Astrocyte (in vitro differentiated cells and primary cell): ENCODE data around the gene SSTR5. TPM values are rescaled to one million over a fixed set of nuclear protein-coding genes. Genes with fewer than 3 reads are reported as not detected.

Source experiments
- DNase-seq: peaks from one replicate; pipeline ENCODE4 v3.0.0-alpha.2; 2010; ENCODE audit warnings: low read depth
- FAIRE-seq: peaks from 2 replicates; lab custom pipeline; 2011; peaks lifted over from hg19 to GRCh38; lab: Jason Lieb, UNC
- H2AFZ ChIP-seq: 2 replicates; pipeline ENCODE4 v1.6.0; 2012; ENCODE audit warnings: low read depth, low read length, inconsistent platforms
- H3K27ac ChIP-seq: 2 replicates; pipeline ENCODE4 v1.5.1; 2011; ENCODE audit warnings: low read depth, low read length, inconsistent platforms
- H3K27me3 ChIP-seq: 2 replicates; pipeline ENCODE4 v1.6.0; 2011; ENCODE audit warnings: low read length, inconsistent platforms; ENCODE audit not compliant: insufficient read depth
- H3K36me3 ChIP-seq: 2 replicates; pipeline ENCODE4 v1.5.1; 2011; ENCODE audit warnings: low read length, inconsistent platforms; ENCODE audit not compliant: insufficient read depth
- H3K4me1 ChIP-seq: 2 replicates; pipeline ENCODE4 v1.5.1; 2011; ENCODE audit warnings: low read length, inconsistent platforms; ENCODE audit not compliant: insufficient read depth
- H3K4me2 ChIP-seq: 2 replicates; pipeline ENCODE4 v1.6.0; 2012; ENCODE audit warnings: low read length, inconsistent platforms
- H3K4me3 ChIP-seq: 2 replicates; pipeline ENCODE4 v1.5.1; 2011; ENCODE audit warnings: low read depth, mild to moderate bottlenecking, low read length, inconsistent platforms; ENCODE audit not compliant: insufficient read depth
- H3K79me2 ChIP-seq: 2 replicates; pipeline ENCODE4 v1.6.0; 2012; ENCODE audit warnings: mild to moderate bottlenecking, low read length, inconsistent platforms; ENCODE audit not compliant: insufficient read depth
- H3K9ac ChIP-seq: 2 replicates; pipeline ENCODE4 v1.6.0; 2012; ENCODE audit warnings: mild to moderate bottlenecking, low read length, inconsistent platforms
- H3K9me3 ChIP-seq: 2 replicates; pipeline ENCODE4 v1.5.1; 2012; ENCODE audit warnings: low read depth, mild to moderate bottlenecking, low read length, inconsistent platforms; ENCODE audit not compliant: insufficient read depth
- H4K20me1 ChIP-seq: 2 replicates; pipeline ENCODE4 v1.6.0; 2012; ENCODE audit warnings: low read length, inconsistent platforms; ENCODE audit not compliant: insufficient read depth
- H3K27ac Mint-ChIP-seq: one replicate; pipeline ENCODE4 v1.8.0; 2021; ENCODE audit warnings: mild to moderate bottlenecking, mixed read lengths; ENCODE audit not compliant: unreplicated experiment
- H3K27me3 Mint-ChIP-seq: one replicate; pipeline ENCODE4 v1.8.0; 2021; ENCODE audit warnings: low read depth, mixed read lengths; ENCODE audit not compliant: unreplicated experiment
- H3K36me3 Mint-ChIP-seq: one replicate; pipeline ENCODE4 v1.8.0; 2021; ENCODE audit warnings: low read depth, mixed read lengths; ENCODE audit not compliant: unreplicated experiment
- H3K4me1 Mint-ChIP-seq: one replicate; pipeline ENCODE4 v1.8.0; 2021; ENCODE audit warnings: low read depth, mixed read lengths; ENCODE audit not compliant: unreplicated experiment
- H3K4me3 Mint-ChIP-seq: one replicate; pipeline ENCODE4 v1.8.0; 2021; ENCODE audit warnings: mild to moderate bottlenecking, moderate library complexity, mixed read lengths; ENCODE audit not compliant: unreplicated experiment
- H3K9me3 Mint-ChIP-seq: one replicate; pipeline ENCODE4 v1.8.0; 2021; ENCODE audit warnings: mild to moderate bottlenecking, mixed read lengths; ENCODE audit not compliant: unreplicated experiment
- CTCF ChIP-seq: IDR thresholded peaks from 2 replicates; pipeline ENCODE4 v1.5.1; 2011; ENCODE audit warnings: low read depth, mild to moderate bottlenecking, inconsistent platforms, low read length, moderate library complexity; ENCODE audit not compliant: insufficient read depth
- EZH2 ChIP-seq: IDR thresholded peaks from 2 replicates; pipeline ENCODE4 v1.6.1; 2012; ENCODE audit warnings: mild to moderate bottlenecking, low read length, inconsistent platforms; ENCODE audit not compliant: insufficient read depth
- total RNA-seq: library from RNA; stranded (reverse); gene quantifications from 2 replicates; pipeline ENCODE4 v1.2.1, GENCODE V29; 2021

SSTR5 gene
- total RNA-seq, 1 donor from 2014 or later = not detected

DNA sequence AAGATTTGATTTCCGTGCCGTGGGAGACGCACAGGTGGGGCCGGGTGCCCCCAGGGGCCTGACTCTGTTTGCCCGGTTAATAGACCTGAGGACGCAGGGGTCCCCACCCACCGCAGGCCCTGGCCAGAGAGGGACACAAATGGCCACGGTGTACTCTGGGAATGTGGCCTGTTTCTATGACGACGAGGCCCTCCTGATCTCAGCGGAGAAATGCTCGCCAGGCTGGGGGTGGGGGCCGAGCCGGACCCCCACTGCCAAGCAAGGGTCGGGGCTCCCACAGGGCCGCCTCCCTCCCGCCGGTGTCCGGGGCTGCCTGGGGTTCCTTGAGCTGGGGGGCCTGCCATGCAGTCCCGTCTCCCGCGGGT, 48.0 kb downstream of the SSTR5 start:
- H3K4me1 Mint-ChIP-seq = no peaks in the 10 kb centered on the region
- TF ChIP-seq EZH2 = no peak
- TF ChIP-seq CTCF = no peak
- no peak overlapping the region for H3K4me3 ChIP-seq
- no peak for DNase-seq
- no peak overlapping the region for H3K27ac ChIP-seq
- no peaks in the 10 kb centered on the region for H3K79me2 ChIP-seq
- H3K4me2 ChIP-seq = no peak overlapping the region
- no peaks in the 10 kb centered on the region for H4K20me1 ChIP-seq
- H3K36me3 ChIP-seq = no peaks in the 10 kb centered on the region
- no peak overlapping the region for H3K9ac ChIP-seq
- H3K4me3 Mint-ChIP-seq = no peak overlapping the region
- peaks cover 5% of the 10 kb centered on the region for H3K27me3 Mint-ChIP-seq
- no peak overlapping the region for H3K27ac Mint-ChIP-seq
- no peaks in the 10 kb centered on the region for H3K36me3 Mint-ChIP-seq
- no peaks in the 10 kb centered on the region for H3K9me3 Mint-ChIP-seq
- no peaks in the 10 kb centered on the region for H3K4me1 ChIP-seq
- no peaks in the 10 kb centered on the region for H3K9me3 ChIP-seq
- no peaks in the 10 kb centered on the region for H3K27me3 ChIP-seq
- no peak for FAIRE-seq
- no peak overlapping the region for H2AFZ ChIP-seq

DNA sequence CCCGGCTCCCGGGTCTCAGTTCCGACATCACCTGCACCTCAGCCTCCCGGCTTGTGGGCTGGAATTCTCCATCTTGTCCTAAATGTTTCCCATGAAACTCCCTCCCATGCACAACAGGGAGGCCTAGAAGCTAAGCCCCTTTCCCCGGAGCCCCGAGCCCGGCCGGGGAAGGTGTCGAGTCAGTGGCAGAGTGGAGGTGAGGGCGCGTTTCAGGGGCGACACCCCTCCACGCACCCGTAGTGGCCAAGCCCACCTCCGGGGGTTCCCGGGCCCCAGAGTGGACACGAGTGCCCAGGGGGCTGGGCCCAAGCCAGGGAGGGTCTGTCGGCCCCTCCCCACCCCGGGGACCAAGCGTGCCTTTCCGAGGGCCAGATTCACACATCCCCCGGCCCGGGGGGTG, 48.5 kb downstream of the SSTR5 start:
- no peaks in the 10 kb centered on the region for H3K36me3 Mint-ChIP-seq
- no peaks in the 10 kb centered on the region for H3K4me1 Mint-ChIP-seq
- TF ChIP-seq EZH2 = peak; percentile 75
- no peak for TF ChIP-seq CTCF
- DNase-seq (no peak), FAIRE-seq (no peak)
- no peak overlapping the region for H3K4me3 ChIP-seq
- no peak overlapping the region for H2AFZ ChIP-seq
- peaks cover 6% of the 10 kb centered on the region for H3K27me3 Mint-ChIP-seq
- H3K9me3 ChIP-seq = no peaks in the 10 kb centered on the region
- no peak overlapping the region for H3K27ac ChIP-seq
- H3K9ac ChIP-seq = no peak overlapping the region
- no peak overlapping the region for H3K4me3 Mint-ChIP-seq
- H3K27ac Mint-ChIP-seq = no peak overlapping the region
- H3K9me3 Mint-ChIP-seq = no peaks in the 10 kb centered on the region
- H3K4me2 ChIP-seq = no peak overlapping the region
- H3K36me3 ChIP-seq = no peaks in the 10 kb centered on the region
- H3K79me2 ChIP-seq = no peaks in the 10 kb centered on the region
- H4K20me1 ChIP-seq = no peaks in the 10 kb centered on the region
- no peaks in the 10 kb centered on the region for H3K4me1 ChIP-seq
- H3K27me3 ChIP-seq = no peaks in the 10 kb centered on the region

- no peaks in the 10 kb centered on the region for H3K36me3 ChIP-seq
- H3K4me2 ChIP-seq = no peak overlapping the region
- H3K27ac Mint-ChIP-seq = no peak overlapping the region
- DNase-seq = no peak
- no peak for TF ChIP-seq CTCF
- no peak for TF ChIP-seq EZH2
- no peak for FAIRE-seq
- H3K9ac ChIP-seq = no peak overlapping the region
- no peaks in the 10 kb centered on the region for H3K79me2 ChIP-seq
- no peaks in the 10 kb centered on the region for H3K4me1 Mint-ChIP-seq
- no peaks in the 10 kb centered on the region for H4K20me1 ChIP-seq
- H2AFZ ChIP-seq = no peak overlapping the region
- no peaks in the 10 kb centered on the region for H3K9me3 Mint-ChIP-seq
- no peaks in the 10 kb centered on the region for H3K27me3 ChIP-seq
- H3K4me3 ChIP-seq = no peak overlapping the region
- no peak overlapping the region for H3K4me3 Mint-ChIP-seq
- H3K36me3 Mint-ChIP-seq = no peaks in the 10 kb centered on the region
- peaks cover 11% of the 10 kb centered on the region for H3K27me3 Mint-ChIP-seq
- H3K27ac ChIP-seq = no peak overlapping the region
- H3K9me3 ChIP-seq = no peaks in the 10 kb centered on the region
- H3K4me1 ChIP-seq = no peaks in the 10 kb centered on the region
These were observed 49.3 kb downstream of the SSTR5 start for GRCh38 chr16:1121601-1122397.
